GM18498 (cell line): ENCODE measurements around the gene SLPI.

Experiments
- ATAC-seq: cut with Tn5 transposase; IDR thresholded peaks from one replicate; pipeline ENCODE4 v1.9.1; 2021; ENCODE audit warnings: mild to moderate bottlenecking, moderate library complexity; ENCODE audit not compliant: unreplicated experiment

Gene SLPI

GRCh38 chr20:45275338-45275737 lies 21.0 kb upstream of the SLPI start:
- no peak for ATAC-seq

- no peak for ATAC-seq
Observed at GRCh38 chr20:45269754-45270270, 15.4 kb upstream of the SLPI start.

GRCh38 chr20:45269056-45269455 lies 14.7 kb upstream of the SLPI start:
- ATAC-seq = no peak

GRCh38 chr20:45268531-45268930 lies 14.2 kb upstream of the SLPI start:
- ATAC-seq = no peak

- no peak for ATAC-seq
Observed at GRCh38 chr20:45266977-45267376, 12.6 kb upstream of the SLPI start.

- ATAC-seq = no peak
Observed at GRCh38 chr20:45263556-45264266, 9.3 kb upstream of the SLPI start.

GRCh38 chr20:45258664-45259063 lies 4.3 kb upstream of the SLPI start:
- no peak for ATAC-seq

GRCh38 chr20:45258259-45258658 lies 3.9 kb upstream of the SLPI start:
- ATAC-seq = no peak

GRCh38 chr20:45257711-45258110 lies 3.3 kb upstream of the SLPI start:
- no peak for ATAC-seq

- no peak for ATAC-seq
Observed at GRCh38 chr20:45257161-45257560, 2.8 kb upstream of the SLPI start.

GRCh38 chr20:45253261-45253660 lies 1.1 kb downstream of the SLPI start:
- ATAC-seq = no peak

- no peak for ATAC-seq
Observed at GRCh38 chr20:45251884-45252560, 2.3 kb downstream of the SLPI start.

GRCh38 chr20:45248609-45249008 lies 5.8 kb downstream of the SLPI start:
- ATAC-seq = no peak

GRCh38 chr20:45247865-45248264 lies 6.5 kb downstream of the SLPI start:
- no peak for ATAC-seq

- no peak for ATAC-seq
Observed at GRCh38 chr20:45246109-45246508, 8.3 kb downstream of the SLPI start.

GRCh38 chr20:45238139-45238538 lies 16.2 kb downstream of the SLPI start:
- ATAC-seq = no peak

- no peak for ATAC-seq
Observed at GRCh38 chr20:45235995-45236394, 18.4 kb downstream of the SLPI start.

- ATAC-seq = no peak
Observed at GRCh38 chr20:45230631-45231030, 23.7 kb downstream of the SLPI start.

- no peak for ATAC-seq
Observed at GRCh38 chr20:45229264-45230056, 24.9 kb downstream of the SLPI start.

- ATAC-seq = no peak
Observed at GRCh38 chr20:45226287-45226686, 28.1 kb downstream of the SLPI start.

- ATAC-seq = no peak
Observed at GRCh38 chr20:45223136-45223535, 31.2 kb downstream of the SLPI start.

- no peak for ATAC-seq
Observed at GRCh38 chr20:45221076-45221475, 33.3 kb downstream of the SLPI start, which contains the start of gene SEMG2. TSS of gene SEMG2 (plus strand) at chr20:45221373. CDS start at chr20:45221390, 17 bp downstream.
